NOMO-1 treated with DMSO at 0.1 percent for 48 hours (cell line): ENCODE measurements around the gene JOSD1.

Experiments
- DNase-seq: peaks from one replicate; lab custom pipeline; 2025; ENCODE audit not compliant: unreplicated experiment; lab: John Stamatoyannopoulos, UW

JOSD1 gene

GRCh38 chr22:38700789-38701628 lies at the start of gene JOSD1:
TSS of gene JOSD1 (minus strand) at chr22:38700943. CDS start at chr22:38699987, 956 bp downstream.
- peak; percentile 72 for DNase-seq

GRCh38 chr22:38750104-38750503 lies 49.4 kb upstream of the JOSD1 start:
- no peak for DNase-seq

DNA sequence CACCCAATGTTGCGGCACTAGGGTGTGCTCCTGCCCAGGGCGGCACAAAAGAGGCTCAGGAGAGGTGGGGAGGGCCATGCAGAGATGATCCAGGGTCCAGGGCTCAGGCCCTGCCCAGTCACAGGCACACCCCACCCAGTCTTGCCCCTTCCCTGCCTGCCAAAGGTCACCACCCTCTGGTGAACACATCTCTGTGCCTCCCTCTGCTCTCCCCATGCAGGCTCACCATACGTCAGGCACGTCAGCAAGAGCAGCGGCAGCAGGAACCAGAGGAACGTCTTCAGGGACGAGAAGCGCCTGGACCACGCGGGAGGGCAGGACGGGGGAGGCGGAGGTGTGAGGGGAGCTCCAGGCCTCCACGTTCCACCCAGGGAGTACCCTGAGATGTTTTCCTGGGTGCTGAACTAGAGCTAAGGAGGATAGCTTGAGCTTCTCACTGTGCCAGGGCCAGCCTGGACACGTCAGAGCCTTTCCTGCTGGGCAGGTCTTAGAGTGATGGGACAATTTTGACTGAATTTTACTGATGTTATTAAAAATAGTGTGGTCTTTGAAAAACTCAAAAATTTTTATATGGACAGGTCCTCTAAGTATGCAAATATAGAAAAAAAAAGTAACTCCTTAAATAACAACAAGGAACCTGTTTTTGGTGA lies 47.9 kb upstream of the JOSD1 start:
- no peak for DNase-seq

- no peak for DNase-seq
These were observed 45.1 kb upstream of the JOSD1 start for GRCh38 chr22:38745676-38746460.

- no peak for DNase-seq
These were observed 44.2 kb upstream of the JOSD1 start for GRCh38 chr22:38744981-38745380.

GRCh38 chr22:38742176-38742942 lies 41.6 kb upstream of the JOSD1 start:
- no peak for DNase-seq

DNA sequence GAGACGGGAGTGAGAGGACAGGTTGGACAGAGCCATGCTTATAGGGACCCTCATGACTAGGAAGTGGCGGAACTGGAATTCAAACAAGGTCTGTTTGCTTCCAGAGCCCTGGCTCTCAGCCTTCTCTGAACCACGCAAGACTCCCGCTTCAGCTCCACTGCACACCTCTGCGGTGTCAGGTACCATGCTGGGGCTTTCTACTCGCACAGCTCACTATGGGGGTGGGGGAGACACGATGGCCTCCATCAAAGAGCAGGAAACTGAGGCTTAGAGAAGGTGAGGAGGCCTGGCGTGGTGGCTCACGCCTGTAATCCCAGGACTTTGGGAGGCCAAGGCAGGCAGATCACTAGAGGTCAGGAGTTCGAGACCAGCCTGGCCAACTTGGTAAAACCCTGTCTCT lies 40.8 kb upstream of the JOSD1 start:
- no peak for DNase-seq

- no peak for DNase-seq
These were observed 40.4 kb upstream of the JOSD1 start for GRCh38 chr22:38741166-38741565.

- DNase-seq: no peak
These were observed 40.0 kb upstream of the JOSD1 start for GRCh38 chr22:38740754-38741153.

DNA sequence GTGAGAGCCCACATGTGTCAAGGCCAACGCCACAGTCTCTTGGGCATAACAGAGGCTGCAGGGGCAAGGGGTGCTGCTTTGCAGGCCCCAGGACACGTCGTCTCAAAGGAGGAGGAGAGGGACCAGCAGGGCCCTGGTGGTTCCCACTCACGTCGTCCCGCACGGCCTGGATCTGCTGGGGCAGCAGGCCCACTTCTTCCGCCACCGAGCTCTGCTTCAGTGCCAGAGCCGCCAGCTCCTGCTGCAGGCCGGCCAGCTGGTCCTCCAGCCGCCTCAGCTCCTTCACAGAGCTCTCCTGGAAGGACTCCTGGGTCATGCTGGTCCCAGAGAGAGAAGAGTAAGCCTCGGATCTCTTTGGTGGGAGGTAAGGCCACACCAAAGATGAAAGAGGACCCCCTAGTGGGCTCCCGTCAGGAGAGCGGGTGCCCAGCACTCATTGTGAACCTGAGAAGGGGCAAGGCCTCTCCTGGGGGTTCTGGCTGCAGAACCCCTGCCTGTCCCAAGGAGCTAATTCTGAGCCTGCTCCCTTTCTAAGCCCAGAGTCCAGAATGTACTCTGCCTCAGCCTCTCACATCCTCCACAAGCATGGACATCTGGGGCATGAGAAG lies 39.5 kb upstream of the JOSD1 start:
- no peak for DNase-seq

GRCh38 chr22:38739300-38740055 lies 38.7 kb upstream of the JOSD1 start:
- DNase-seq: no peak

- no peak for DNase-seq
These were observed 37.8 kb upstream of the JOSD1 start for GRCh38 chr22:38738475-38739070.

GRCh38 chr22:38737302-38738060 lies 36.7 kb upstream of the JOSD1 start:
- no peak for DNase-seq

DNA sequence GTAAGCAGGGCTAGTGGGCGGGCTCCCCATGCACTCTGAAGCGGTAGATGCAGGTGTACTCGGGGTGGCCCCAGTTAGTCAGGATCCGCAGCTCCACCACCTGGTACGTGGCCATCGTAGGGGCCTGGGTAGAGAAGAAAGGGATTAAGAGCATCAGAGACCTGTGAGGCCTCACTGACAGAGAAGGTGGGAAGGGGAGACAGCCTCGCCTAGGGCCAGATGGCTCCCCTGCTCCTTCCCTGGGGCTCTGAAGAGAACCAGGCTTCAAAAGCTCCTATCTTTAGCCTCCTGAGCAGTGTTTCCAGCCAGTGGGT lies 35.5 kb upstream of the JOSD1 start:
- DNase-seq: no peak

DNA sequence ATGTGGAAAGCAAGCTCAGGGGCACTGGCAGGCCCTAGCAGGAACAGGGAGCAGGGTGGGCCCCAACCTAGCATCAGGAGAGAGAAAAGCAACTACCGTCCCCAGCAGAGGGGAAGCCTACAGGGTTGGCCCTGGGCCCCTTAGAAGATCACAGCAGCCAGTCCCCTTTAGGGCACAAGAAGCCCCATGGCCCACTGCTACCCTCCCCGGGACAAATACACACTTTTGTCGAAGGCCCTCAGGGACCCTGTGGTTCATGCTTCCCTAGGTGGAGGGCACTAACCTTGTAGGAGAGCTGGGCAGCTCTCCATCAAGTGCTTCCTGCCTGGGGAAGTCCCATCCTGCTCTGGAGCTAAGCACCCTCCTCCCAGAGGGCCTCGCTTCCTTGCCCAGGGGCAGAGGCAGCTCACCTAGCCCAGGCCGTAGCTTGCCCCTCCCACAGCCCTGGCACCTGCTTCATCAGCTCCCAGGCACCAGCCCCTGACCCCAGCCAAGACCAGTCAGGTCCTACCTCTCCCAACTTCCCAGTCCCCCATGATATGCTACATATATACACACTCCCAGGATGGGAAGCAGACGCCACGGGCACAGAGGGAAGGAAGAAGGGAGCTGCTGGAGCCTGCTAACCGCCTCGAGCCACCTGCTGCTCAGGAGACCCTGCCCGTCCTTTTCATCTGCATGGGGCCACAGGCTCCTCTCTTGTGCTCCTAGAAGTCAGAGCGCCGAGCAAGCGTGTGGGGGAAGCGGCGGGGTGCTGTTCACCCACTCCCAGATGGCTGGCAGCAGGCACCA lies 34.9 kb upstream of the JOSD1 start:
- no peak for DNase-seq

DNA sequence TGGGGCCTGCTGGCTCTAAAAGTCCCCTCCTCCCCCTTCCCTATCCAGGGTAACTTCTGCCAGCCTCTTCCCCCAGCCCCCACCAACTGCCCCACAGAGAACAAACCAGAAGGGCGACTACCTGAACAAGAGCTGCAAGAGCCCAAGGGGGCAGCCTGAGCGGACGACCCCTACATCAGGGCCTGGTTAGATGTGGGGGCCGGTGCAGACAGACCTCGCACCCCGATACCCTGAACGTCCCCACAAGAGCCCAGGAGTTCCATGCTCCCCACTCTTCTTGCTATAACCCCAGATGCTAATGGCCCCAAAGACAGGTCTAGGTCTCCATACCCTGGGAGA lies 34.4 kb upstream of the JOSD1 start:
- DNase-seq: no peak

GRCh38 chr22:38734421-38735100 lies 33.8 kb upstream of the JOSD1 start:
- no peak for DNase-seq
